GM10847 (cell line): Measurements from ENCODE around the gene PHACTR3.

Experiments used
- POLR2A ChIP-seq: IDR thresholded peaks from 2 replicates; pipeline ENCODE4 v1.6.1; 2011; ENCODE audit not compliant: insufficient read length; ENCODE audit errors: extremely low read depth

The PHACTR3 gene

GRCh38 chr20:59818911-59819310 lies 214.6 kb downstream of the PHACTR3 start:
- TF ChIP-seq POLR2A = no peak

DNA sequence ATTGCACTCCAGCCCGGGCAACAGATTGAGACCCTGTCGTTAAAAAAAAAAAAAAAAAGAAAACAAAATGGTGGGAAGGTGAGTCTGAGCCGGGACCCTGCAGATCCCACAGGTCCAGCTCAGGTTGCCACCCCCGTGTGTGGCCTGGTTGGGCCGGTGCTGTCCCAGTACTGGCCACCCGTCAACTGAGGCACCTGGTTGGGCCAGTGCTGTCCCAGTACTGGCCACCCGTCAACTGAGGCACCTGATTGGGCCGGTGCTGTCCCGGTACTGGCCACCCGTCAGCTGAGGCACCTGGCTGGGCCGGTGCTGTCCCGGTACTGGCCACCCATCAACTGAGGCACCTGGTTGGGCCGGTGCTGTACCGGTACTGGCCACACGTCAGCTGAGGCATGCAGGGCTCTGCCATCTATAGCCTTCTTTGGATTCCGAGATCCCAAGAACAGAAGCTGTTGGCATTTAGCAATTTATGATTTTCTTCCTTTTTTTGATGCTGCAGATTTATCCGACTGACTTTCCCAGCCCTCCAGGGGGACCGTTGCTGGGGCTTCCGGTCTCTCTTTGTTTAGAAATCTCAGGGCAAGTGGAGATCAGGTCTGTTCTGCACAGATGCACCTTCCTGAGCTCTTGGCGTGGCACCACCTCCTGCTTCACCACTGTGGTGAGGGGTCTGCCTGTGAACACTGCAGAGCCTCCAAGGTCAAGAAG lies 215.3 kb downstream of the PHACTR3 start:
- TF ChIP-seq POLR2A = no peak

GRCh38 chr20:59820204-59821041 lies 216.1 kb downstream of the PHACTR3 start:
- no peak for TF ChIP-seq POLR2A

- no peak for TF ChIP-seq POLR2A
Measured at GRCh38 chr20:59821201-59821600, 216.9 kb downstream of the PHACTR3 start.

GRCh38 chr20:59821788-59822187 lies 217.4 kb downstream of the PHACTR3 start:
- TF ChIP-seq POLR2A = no peak

- no peak for TF ChIP-seq POLR2A
Measured at GRCh38 chr20:59822291-59823029, 218.1 kb downstream of the PHACTR3 start.

DNA sequence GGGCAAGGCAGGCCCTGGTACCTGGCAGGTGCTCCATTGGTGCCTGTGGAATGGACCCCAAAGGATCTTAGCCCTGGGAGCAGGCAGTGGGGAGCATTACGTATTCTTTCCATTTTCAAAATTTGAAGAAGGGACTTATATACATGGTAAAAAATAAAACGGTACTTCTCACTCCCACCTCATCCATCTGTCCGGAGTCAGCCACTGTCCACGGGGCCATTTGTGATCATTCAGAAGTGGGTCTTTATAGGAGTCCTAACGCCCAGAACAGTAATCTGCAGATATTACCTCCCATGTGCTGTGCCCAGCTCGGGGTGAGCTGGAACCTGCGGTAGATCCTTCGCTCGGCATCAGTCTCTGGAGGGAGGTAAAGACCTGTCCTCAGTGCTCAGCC lies 218.7 kb downstream of the PHACTR3 start:
- no peak for TF ChIP-seq POLR2A

DNA sequence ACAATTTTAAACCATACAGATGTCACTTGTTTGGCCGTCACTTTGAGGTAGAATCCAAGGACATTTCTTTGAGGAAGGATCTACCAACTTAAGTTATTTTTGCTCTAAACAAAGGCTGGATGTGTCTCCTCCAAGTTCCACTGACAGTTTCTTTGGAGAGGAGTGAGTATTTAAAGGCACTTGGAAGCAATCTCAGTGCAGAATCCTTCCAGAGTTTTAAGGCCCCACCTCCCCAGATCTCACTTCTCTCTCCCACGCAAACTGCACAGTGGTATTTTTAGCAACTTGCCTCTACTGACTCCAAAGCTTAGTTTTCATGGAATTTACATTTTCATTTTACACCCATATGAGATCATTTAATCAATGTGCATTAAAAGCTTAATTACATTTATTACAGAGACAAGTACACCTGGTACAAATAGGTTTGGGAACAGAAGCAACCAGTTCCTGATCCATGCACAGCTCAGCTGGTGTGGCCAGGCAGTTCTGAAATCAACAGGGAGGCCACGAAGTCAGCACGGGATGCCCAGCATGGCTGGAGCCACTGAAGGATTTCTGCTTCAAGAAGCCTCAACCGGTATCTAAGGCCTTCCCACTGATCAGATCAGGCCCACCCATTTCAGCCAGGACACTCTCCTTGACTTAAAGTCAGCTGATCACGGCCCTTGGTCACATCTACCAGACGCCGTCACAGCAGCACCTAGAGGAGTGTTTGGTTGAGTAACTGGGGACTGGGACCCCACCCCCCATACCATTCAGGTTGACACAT lies 219.3 kb downstream of the PHACTR3 start:
- TF ChIP-seq POLR2A = no peak

- TF ChIP-seq POLR2A = no peak
Measured at GRCh38 chr20:59824711-59825562, 220.6 kb downstream of the PHACTR3 start.

DNA sequence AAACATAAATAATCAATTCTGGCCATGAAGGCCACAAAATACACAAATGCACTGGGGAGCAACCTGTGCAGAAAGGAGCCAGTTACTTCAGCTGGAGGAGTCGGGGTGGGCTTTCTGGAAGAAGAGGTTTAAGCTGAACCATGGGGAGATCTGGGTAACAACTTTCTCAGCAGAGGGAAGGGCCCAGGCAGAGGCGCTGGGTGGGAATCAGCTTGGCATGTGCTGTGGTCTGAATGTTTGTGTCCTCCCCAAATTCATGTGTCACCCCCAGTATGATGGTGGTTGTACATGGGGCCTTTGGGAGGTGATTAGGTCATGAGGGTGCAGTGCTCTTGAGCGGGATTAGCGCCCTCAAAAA lies 221.2 kb downstream of the PHACTR3 start:
- no peak for TF ChIP-seq POLR2A

DNA sequence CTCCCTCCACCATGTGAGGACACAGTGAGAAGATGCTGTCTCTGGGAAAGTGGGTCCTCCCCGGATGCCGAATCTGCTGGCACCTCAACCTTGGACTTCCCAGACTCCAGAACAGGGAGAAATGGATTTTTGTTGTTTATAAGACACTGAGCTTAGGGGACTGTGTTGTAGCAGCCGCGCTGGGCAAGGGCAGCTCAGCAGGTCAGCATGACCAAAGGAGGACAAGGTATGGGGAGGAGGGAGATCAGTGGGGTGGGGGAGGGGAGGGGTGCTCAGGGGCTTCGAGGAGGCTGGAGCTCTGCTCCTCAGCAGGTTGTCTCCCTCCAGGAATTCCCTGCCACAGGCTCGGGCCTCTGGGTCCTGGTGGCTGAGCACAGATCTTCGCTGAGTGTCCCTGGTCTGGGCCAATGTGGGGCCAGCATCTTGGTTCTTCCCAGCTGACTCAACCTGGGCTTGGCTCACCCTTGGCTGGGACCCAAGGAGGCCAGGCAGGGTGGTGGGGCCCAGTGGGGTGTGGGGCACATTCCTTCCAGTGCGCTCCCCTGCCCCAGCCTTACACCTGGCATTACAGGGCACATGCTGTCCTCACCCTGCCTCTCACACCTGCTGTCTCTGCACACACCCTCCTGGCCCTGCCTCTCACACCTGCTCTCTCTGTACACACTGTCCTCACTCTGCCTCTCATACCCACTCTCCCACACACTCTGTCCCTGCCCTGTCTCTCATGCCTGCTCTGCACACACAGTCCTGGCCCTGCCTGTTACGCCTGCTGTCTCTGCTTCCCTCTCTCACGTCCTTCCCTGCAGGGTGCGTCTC lies 221.8 kb downstream of the PHACTR3 start:
- TF ChIP-seq POLR2A = no peak

GRCh38 chr20:59827138-59828056 lies 223.1 kb downstream of the PHACTR3 start:
- no peak for TF ChIP-seq POLR2A
